Esophagus muscularis mucosa (tissue), 3 donors: Measurements from ENCODE around the gene TSPAN5.

Source experiments
- CTCF ChIP-seq, 3 experiments: fragments of 200-600 bp in 2 of 3; fragments of 450-650 bp in 1 of 3; sonication (generic) in 2 of 3; IDR thresholded peaks; one replicate each; pipeline ENCODE4 v1.5.1; 2017 to 2019; ENCODE audit warnings: antibody characterized with exemption in 3 of 3, mild to moderate bottlenecking in 2 of 3, moderate library complexity in 1 of 3
- POLR2A ChIP-seq: fragments of 450-650 bp; IDR thresholded peaks from one replicate; pipeline ENCODE4 v1.6.1; 2017; ENCODE audit warnings: antibody characterized with exemption, moderate library complexity, mild to moderate bottlenecking, low read depth
- POLR2AphosphoS5 ChIP-seq, 2 donors: sonication (generic); formaldehyde crosslinking; IDR thresholded peaks; one replicate each; pipeline ENCODE4 v1.6.1; 2017; ENCODE audit warnings: antibody characterized with exemption in 2 of 2

DNA sequence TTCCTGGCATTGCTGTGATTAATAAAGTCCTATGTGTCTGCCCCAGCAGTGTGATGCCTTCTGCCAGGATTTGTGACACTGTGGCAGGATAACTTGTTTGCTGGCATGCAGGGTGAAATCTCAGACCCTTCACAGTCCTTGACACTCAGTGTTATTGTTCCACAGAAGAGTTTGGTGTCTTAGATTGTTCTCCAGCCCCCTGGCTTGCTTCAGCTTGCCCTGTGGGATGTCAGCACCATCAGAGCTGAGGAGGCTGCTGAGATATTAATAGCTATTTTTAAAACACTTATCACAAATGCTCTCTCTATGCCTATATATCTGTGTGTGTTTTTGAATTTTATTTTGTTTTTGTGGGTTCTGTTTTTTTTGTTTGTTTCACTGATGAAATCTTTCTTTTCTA lies 136.9 kb downstream of the TSPAN5 start:
- no peak for TF ChIP-seq CTCF (IDR thresholded peaks at IDR 0.05)
- TF ChIP-seq POLR2AphosphoS5 (IDR thresholded peaks at IDR 0.05) = no peak
- no peak for TF ChIP-seq POLR2A
